ENCODE data around the gene ARCN1.

DNA sequence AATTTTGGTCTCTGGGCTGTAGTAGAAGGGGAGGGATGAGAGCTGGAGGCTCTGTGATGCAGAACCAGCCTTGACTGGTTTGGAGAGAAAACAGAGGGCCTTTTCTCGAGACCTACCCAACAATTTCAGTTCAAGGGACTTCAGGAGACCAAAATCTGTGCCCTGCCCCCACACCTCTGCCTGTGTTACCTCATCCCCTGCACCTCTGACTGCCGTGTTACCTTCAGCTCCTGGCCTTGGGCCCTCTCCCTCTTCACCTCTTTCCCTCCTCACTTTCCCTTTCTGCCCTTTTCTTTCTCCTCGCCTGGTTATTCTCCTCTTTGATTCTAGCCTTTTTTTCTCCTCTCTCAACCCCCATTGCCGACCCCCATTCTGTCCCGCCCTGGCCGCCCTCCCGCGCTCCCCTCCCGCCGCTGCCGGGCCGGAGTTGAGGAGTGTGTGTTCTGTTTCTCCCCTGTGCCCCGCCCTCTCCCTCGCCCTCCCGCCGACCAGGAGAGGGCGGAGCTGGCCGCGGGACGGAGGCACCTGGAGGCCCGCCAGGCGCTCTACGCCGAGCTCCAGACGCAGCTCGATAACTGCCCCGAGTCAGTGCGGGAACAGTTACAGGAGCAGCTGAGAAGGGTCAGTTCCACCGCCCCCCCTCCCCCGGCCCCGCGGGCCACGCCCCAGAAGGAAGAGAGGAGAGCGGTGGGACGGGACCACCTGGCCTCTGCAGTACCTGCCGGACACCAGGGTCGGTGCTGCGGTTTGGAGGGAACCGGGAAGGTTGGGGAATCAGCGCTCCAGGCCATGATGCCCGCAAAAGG lies 62.4 kb downstream of the ARCN1 start:
- no peak for TF ChIP-seq POLR2A (IDR thresholded peaks at IDR 0.05)
- TF ChIP-seq, protein P1, sequence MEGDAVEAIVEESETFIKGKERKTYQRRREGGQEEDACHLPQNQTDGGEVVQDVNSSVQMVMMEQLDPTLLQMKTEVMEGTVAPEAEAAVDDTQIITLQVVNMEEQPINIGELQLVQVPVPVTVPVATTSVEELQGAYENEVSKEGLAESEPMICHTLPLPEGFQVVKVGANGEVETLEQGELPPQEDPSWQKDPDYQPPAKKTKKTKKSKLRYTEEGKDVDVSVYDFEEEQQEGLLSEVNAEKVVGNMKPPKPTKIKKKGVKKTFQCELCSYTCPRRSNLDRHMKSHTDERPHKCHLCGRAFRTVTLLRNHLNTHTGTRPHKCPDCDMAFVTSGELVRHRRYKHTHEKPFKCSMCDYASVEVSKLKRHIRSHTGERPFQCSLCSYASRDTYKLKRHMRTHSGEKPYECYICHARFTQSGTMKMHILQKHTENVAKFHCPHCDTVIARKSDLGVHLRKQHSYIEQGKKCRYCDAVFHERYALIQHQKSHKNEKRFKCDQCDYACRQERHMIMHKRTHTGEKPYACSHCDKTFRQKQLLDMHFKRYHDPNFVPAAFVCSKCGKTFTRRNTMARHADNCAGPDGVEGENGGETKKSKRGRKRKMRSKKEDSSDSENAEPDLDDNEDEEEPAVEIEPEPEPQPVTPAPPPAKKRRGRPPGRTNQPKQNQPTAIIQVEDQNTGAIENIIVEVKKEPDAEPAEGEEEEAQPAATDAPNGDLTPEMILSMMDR (IDR thresholded peaks at IDR 0.05) = peak in 1 of 3 experiments; percentile 16

Data from testis (tissue), 2 donors.